Liver (tissue), 3 donors: ENCODE results near the gene GAN.

Source experiments
- FOXA2 ChIP-seq: IDR thresholded peaks from 2 replicates; pipeline ENCODE4 v1.6.1; 2016; ENCODE audit warnings: antibody characterized with exemption
- GABPA ChIP-seq, 2 donors: IDR thresholded peaks in 1 of 2; conservative IDR thresholded peaks in 1 of 2; 2 replicates each; pipeline ENCODE4 v1.6.1; 2016; ENCODE audit warnings: antibody characterized with exemption in 2 of 2, mild to moderate bottlenecking in 1 of 2, moderate library complexity in 1 of 2
- RAD21 ChIP-seq, 2 donors: IDR thresholded peaks; 2 replicates each; pipeline ENCODE4 v1.6.1; 2016; ENCODE audit warnings: antibody characterized with exemption in 2 of 2, mild to moderate bottlenecking in 2 of 2
- TF ChIP-seq, protein P1 (sequence below): fragments of 150-350 bp; IDR thresholded peaks from 2 replicates; pipeline ENCODE4 v1.5.1; 2017; ENCODE audit warnings: improper control_type of control experiment, low read depth, low read length; ENCODE audit not compliant: missing input control
- TF ChIP-seq, protein P2 (sequence below): IDR thresholded peaks from 2 replicates; pipeline ENCODE4 v1.6.1; 2016; ENCODE audit warnings: antibody characterized with exemption
- donor health status: healthy.
- donor health status: healthy.

DNA sequence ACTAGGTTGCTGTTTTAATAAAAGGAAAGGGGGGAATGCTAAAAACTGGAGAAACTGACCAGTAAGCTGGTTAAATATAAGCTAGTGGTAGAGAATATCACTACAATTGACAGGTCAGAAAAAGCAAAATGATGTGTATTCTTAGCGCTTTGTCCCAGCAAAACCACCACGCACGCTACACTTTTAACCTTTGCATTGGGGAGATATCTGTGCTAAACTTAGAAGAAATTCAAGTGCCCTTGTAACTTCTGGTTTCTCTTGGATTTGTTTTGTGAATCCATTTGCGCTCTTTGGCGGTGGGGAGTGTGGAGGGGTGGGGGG lies 1.4 kb downstream of the GAN start:
- TF ChIP-seq, protein P1, sequence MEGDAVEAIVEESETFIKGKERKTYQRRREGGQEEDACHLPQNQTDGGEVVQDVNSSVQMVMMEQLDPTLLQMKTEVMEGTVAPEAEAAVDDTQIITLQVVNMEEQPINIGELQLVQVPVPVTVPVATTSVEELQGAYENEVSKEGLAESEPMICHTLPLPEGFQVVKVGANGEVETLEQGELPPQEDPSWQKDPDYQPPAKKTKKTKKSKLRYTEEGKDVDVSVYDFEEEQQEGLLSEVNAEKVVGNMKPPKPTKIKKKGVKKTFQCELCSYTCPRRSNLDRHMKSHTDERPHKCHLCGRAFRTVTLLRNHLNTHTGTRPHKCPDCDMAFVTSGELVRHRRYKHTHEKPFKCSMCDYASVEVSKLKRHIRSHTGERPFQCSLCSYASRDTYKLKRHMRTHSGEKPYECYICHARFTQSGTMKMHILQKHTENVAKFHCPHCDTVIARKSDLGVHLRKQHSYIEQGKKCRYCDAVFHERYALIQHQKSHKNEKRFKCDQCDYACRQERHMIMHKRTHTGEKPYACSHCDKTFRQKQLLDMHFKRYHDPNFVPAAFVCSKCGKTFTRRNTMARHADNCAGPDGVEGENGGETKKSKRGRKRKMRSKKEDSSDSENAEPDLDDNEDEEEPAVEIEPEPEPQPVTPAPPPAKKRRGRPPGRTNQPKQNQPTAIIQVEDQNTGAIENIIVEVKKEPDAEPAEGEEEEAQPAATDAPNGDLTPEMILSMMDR, result no peak
- TF ChIP-seq, protein P2, sequence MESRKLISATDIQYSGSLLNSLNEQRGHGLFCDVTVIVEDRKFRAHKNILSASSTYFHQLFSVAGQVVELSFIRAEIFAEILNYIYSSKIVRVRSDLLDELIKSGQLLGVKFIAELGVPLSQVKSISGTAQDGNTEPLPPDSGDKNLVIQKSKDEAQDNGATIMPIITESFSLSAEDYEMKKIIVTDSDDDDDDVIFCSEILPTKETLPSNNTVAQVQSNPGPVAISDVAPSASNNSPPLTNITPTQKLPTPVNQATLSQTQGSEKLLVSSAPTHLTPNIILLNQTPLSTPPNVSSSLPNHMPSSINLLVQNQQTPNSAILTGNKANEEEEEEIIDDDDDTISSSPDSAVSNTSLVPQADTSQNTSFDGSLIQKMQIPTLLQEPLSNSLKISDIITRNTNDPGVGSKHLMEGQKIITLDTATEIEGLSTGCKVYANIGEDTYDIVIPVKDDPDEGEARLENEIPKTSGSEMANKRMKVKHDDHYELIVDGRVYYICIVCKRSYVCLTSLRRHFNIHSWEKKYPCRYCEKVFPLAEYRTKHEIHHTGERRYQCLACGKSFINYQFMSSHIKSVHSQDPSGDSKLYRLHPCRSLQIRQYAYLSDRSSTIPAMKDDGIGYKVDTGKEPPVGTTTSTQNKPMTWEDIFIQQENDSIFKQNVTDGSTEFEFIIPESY, result no peak
- TF ChIP-seq GABPA (IDR thresholded peaks at IDR 0.05 in 1 of 2, conservative IDR thresholded peaks at IDR 0.05 in 1 of 2) (no peak), FOXA2 (no peak), RAD21 (IDR thresholded peaks at IDR 0.05) (no peak)
